Muscle of back (tissue), 13 donors: ENCODE data around the gene SMIM38. TPM values are rescaled to one million over a fixed set of nuclear protein-coding genes. Genes with fewer than 3 reads are reported as not detected.

Experiments used
- DNase-seq, 3 donors: peaks; one replicate each; pipeline versions ENCODE4 v3.0.0 to v3.0.0-alpha.2; 2013
- long read RNA-seq, 9 donors: transcript quantifications; one replicate each; lab custom pipeline, GENCODE V29; 2026
- polyA plus RNA-seq, 10 donors: library from polyadenylated mRNA; unstranded; fragments of 120-200 nt; gene quantifications; one replicate each; pipeline ENCODE4 v1.2.1, GENCODE V29; 2013; ENCODE audit not compliant: insufficient read length in 10 of 10

SMIM38 gene
- 1 to 10 TPM in 1 of 10 donors, under 1 TPM in 9; 0.13 to 1.3 (median 0.29) TPM for polyA plus RNA-seq
- long read RNA-seq, donor 1: 0 reads
- long read RNA-seq, donor 2: 0 reads
- long read RNA-seq, donor 3: 0 reads
- long read RNA-seq, donor 4: 0 reads
- long read RNA-seq, donor 5: 0 reads
- long read RNA-seq, donor 6: 0 reads
- long read RNA-seq, donor 7: 0 reads
- long read RNA-seq, donor 8: 0 reads
- long read RNA-seq, donor 9: 0 reads

DNA sequence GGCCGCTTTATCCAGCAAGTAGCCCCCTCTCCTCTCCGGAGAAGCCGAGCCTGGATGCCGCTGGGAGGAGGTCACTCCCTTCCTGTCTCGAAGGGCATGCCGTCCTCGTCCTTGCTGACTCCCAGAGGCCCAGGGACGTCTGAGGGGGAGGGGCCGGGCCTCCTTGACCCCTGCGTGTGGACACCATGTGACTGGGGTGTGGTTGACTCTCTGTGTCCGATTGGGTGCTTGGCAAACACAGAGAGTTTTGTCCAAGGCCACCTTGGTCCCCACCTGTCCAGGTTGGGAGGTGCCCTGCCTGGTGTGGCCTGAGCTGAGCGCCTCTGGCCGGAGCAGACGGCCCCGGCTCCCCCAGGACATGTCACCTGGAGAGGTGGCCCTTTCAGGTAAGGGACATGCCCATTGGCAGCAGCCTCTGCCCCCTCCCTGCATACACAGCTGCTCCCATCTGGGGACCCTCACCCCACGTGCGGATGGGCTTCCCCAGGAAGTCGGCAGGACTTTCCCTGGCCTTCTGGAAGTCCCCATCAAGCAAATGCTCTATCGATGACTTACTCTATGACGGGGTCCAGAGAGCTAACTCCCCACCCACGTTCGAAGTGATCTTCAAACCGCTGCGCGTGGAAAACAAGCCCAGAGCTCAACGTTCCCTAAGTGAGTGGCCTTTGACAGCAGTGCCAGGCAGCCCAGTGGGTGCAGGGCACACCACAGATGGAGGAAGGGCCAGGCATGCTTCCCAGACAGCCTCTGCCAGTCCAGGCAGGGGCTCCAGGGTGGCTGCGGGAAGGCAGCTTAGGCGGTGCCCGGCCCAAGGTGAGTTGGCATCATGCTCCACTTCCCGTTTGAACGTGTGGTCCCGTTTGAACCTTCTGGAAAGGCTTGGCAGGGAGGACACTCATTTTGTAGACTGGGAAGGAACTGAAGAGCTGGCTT, at the start of gene SMIM38:
Gene SMIM38, plus strand, starts transcription at position 634 of the 933 bp plus-strand sequence. CDS start 1,912 bp downstream, outside the sequence.
- no peak for DNase-seq

DNA sequence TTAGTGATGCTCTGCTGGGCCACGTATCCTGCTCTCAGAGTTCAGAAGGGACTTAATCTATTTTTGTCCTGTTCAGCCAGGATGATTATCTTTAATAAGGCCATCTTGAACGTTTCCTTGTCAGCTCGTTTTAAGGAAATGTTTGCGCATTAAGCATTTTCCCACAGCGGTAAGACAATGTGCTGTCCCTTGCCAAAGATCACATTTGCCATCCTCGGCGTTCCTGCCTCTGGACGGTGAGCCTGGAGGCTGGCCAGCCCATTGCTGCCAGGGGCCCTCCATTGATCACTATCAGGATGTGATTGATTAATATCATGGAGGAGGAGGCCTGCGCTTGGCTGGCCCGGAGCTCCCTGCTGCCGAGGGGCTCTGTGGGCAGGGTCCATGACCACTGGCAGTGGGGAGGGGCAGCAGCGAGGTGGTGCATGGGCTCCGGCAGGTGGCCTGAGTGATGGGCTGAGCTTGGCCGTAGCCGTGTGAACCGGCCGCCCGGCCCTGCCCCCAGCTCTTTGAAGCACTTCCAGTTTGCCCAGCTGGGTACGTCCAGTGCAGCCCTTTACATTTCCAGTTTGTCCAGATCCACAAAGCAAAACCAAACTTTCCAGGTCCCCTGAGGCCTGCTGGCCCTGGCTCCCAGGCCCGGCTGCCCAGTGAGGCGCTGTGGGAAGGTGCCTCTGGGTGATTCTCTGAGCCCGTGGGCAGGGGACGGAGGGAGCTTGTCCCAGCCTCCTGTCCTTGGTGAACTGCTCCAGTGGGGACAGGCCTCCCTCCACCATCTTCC, 49.5 kb upstream of the SMIM38 start:
- DNase-seq: no peak

DNA sequence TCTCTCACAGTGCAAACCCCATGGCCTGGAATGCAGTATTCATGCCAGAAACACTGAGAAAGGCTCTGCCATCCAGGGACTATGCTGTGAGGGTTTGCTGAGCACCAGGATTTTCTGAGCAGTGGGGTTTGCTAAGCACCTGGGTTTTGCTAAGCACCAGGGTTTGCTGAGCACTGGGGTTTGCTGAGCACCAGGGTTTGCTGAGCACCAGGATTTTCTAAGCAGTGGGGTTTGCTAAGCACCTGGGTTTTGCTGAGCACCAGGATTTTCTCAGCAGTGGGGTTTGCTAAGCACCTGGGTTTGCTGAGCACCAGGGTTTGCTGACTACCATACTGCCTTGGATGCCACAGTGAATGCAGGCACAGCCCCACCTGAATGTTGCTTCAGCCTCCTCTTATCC, 48.3 kb upstream of the SMIM38 start:
- no peak for DNase-seq

DNA sequence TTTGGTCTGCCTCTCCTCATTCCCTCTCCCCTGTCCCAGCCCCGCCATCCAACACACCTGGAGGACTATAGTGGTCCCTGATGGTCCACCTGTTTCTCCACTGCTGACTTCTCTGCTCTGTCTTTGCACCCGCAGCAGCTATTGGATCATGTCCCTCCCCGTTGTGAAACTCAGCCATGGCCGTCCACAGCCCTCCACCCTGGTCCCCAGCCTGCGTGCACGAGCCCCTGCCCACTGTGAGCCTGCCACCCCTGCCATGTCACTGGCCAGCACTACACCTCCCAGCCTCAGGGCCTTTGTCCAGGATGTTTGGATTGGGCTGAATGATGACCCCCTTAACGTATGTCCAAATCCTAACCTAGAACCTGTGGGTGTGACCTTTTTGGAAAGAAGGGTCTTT, 47.7 kb upstream of the SMIM38 start:
- DNase-seq: no peak

DNA sequence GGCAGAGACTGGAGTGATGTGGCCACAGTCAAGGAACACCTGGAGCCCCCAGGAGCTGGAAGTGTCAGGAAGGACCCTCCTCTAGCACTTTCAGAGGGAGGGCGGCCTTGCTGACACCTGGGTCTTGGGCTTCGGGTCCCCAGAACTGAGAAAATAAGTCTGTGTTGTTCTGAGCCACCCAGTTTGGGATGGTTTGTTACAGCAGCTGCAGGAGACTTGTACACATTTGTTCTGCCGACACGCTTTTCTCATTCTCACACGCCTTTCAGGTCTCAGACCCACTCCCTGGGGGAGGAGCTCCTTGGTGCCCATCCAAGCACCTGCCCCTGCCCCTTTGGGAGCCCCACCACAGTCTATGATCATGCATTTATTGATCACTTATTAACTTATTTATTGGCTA, 47.2 kb upstream of the SMIM38 start:
- DNase-seq: no peak

DNA sequence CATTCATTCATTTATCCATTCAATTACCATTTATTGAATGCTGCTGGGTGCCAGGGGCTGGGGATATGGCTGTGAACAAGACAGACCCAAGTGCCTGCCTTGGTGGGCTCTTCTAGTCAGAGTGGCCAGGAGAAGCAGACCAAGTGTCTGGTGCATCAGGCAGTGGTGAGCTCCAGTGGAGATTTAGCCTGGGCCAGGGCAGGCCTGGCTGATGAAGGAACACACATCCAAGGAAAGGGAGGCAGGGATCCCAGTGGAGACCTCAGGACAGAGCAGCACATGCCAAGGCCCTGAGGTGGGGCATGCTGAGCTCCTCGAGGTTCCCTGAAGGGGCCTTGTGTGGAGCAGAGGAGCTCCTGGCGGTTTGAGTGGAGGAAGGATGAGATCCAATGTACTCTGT, 46.6 kb upstream of the SMIM38 start:
- DNase-seq: no peak

DNA sequence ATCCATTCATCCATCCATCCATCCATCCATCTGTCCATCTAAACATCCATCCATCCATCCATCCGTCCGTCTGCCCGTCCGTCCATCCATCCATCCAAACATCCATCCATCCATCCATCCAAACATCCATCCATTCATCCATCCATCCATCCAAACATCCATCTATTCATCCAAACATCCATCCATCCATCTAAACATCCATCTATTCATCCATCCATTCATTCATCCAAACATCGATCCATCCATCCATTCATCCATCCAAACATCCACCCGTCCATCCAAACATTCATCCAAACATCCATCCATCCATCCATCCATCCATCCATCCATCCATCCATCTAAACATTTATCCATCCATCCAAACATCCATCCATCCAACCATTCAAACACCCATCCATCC, 45.3 kb upstream of the SMIM38 start:
- DNase-seq: no peak

DNA sequence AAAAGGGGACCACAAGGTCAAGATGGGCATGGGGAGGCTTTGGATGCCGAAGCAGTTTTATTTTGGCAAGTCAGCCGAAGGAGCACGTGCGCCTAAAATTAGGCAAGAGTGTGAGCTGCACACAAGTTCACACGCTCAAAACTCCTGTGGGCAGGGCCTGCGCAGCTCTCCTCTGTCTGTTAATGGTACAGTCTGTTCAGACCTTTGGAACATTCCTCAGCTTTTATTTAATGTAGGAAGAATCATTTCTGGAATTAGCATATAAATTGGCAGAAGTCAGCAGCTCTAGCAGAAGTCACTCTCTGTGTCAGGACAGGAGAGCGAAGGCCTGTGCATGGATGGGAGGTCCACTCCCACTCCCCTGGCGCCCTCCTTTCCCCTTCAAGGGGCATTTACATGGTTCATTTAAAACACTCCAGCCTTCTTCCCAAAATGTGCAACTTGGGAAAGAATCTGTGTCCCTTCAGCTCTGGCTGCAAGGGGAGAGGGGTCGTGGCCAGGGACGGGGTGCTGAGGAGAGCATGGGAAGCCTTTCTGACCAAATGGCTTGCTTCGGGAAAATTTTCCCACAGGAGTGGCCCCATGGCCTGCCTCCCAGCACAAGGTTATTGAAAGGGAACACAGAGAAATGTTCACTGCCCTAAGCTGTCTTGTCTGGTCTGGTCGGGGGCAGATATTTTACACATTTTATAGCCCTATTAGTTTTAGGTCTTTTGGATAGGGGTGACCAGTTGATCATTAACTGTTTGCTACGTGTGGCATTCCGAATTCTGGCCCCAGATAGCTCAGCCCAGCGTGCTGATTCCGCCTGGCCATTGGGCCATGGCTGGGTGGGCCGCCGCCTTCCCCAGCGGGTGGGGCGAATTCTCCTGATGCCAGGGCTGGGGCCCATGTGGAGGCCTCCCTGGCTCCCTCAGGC, 43.9 kb upstream of the SMIM38 start:
- no peak for DNase-seq

DNA sequence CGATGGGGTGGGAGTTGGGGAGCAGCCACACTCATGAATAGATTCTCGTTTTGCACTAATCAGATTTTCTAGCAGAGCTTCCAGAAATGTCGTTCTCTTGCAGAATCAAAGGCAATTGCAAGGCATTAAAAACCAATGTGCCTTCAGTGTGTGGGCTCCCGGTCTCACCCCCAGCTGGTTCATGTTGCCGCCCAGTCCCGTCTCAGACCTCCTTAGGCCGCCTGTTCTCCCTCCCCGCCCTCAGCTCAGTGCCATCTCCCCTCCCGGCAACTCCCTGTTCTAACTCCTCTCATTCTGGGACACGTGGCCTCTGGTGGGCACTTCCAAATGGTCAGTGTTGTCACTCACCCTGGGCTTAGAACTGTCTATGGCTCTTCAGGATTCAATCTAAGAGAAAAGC, 42.5 kb upstream of the SMIM38 start:
- DNase-seq: no peak

DNA sequence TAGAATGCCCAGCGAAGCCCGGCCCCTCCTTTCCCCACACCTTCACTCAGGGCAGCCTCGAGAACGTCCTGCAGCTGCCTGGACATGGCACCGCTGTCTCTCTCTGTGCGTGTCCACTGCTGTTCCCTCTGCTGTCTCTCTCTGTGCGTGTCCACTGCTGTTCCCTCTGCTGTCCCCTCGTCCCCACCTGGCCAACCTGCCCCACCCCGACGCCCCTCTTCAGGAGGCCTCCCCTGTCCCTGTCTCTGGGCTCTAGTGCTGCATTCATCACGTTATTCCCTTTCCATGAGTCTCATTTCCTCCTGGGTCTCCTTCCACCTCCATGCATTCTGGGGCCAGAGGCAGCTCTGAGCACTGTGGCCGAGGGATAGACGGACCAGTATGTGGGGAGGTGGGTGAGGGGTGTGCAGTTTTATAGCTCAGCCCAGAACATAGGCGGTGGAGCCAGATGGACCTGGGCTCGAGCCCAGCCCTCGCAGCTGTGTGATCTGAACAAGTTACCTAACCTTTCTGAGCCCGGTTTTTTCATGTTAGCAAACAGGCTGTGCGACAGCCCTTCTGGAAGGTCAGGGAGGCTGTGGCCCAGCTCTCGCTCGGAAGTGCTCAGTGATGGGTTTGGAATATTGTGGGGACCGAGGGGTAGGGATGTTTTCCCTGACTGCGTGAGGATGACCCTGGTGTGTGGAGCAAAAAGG, 41.9 kb upstream of the SMIM38 start:
- no peak for DNase-seq

DNA sequence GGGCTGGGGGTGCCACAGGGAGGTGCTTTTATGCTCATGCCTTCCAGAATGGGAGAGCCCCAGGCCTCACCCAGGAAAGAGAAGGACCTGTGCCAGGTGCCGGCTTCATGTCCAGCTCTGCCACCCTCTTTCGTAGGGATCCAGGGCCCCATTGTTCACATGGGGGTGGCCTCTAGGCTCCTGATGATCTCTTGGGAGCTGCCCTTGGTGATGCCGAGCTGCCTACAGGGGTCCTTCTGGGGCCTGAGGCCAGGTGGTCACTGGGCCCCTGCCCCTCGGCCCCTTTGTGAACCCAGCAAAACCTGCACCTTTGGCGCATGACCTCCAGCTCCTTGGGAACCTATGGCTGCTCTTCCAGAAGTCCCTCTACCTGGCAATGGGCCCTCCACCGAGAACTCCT, 41.4 kb upstream of the SMIM38 start:
- DNase-seq: no peak

DNA sequence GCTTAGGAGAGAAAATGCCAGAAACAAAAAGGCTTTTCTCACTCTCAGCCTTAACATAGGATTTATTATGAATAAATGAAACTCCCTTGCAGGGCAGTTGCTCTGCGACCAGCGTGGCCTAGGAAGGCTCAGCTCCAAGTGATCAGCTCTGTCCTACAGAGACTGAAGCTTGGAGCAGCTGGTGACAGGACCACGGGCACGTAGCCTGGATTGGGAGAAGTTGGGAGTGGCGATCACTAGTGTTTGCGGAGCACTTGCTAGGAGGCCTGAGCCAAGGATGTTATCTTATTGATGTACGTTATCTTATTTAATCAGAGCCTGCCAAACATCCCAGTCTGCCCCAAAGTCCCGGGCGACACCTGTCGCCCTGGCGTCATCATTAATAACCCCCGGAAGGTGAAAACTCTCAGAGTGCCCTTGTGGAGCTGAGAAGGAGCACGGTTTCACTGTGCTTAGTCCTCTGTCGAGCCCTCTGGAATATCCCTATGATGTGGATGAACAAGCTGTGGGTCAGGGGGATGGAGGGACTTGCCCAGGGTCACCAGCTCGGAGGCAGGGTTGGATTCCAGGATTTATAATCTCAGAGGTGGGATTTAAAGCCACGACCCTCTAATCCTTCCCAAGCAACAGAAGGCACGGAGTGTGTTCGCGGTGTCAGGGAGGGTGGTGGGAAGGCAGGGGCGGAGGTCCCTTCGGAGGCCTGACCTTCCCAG, 40.8 kb upstream of the SMIM38 start:
- no peak for DNase-seq

DNA sequence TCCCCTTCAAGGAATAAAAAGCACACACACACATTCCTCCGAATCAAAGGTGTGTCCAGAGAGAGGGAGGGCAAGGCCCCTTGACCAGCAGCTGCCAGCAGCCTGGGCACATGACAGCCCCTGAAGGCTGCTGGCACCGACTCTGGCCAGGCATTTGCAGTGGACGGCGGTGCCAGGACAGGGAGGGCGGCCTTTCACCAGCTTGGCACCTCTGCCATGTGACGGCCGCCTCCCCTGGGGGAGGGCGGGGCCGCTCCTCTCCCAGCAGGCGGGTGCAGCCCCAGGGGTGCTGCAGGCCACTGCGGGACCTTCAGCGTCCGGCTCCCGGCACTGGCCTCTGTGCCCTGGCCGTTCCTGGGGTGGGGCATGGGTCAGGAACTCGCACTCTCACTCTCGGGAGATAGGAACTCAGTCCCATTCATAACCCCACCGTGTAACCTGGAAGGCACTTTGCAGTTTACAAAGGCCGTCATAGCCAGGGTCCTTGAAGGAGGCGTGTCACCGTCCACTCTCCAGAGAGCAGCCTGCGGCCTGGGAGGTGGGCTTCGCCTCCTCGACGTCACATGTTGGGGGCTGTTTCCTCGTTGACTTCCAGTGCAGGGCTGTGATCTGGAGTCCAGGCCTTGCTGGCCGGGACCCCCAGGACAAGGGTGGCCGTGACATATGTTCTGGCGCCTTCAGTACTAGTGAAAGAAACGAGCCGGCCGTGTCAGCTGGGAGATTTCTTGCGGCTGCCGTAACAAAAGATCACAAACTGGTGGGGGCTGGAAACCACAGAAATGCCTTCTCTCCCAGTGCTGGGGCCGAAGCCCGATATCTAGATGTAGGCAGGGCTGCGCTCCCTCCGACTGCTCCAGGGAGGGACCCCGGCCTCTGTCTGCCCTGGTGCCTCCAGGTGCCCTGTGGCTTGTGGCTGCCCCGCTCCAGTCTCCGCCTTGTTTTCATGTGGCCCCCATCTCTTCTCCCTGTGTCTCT, 39.9 kb upstream of the SMIM38 start:
- no peak for DNase-seq

DNA sequence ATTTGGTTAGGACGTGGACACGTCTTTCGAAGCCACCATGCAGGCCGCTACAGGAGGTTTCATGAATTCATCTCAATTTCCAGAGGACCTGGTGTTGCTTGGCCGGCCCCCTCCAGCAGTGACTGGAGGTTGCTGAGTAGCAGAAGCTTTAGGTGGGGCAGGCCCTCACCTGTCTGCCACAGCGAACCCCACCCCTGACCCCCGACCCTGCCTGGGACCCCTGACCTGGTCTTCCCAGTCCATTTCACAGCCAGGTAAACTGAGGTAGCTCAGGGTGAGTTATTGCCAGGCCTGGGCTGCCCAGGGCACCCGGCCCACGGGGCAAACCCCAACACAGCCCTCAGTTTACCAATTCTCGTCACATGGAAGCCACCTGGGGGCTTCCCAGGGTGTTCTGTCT, 39.1 kb upstream of the SMIM38 start:
- no peak for DNase-seq

DNA sequence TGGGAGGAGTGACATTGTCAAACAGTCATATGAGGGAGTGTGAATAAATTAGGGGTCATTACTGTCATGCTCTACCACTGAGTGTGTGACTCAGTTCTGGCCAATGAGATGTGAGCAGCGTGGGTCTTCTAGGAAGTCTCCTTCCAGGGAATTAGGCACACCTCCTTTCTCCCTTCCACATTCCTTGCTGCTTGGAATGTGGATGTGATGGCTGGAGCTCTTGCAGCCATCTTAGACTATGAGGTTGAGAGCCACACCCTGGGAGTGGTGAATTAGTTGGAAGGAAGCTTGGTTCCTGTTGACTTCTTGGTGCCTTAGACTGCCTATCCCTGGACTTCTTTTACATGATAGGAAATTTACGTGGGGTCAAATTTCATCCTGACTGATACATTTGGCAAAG, 36.5 kb upstream of the SMIM38 start:
- DNase-seq: no peak

DNA sequence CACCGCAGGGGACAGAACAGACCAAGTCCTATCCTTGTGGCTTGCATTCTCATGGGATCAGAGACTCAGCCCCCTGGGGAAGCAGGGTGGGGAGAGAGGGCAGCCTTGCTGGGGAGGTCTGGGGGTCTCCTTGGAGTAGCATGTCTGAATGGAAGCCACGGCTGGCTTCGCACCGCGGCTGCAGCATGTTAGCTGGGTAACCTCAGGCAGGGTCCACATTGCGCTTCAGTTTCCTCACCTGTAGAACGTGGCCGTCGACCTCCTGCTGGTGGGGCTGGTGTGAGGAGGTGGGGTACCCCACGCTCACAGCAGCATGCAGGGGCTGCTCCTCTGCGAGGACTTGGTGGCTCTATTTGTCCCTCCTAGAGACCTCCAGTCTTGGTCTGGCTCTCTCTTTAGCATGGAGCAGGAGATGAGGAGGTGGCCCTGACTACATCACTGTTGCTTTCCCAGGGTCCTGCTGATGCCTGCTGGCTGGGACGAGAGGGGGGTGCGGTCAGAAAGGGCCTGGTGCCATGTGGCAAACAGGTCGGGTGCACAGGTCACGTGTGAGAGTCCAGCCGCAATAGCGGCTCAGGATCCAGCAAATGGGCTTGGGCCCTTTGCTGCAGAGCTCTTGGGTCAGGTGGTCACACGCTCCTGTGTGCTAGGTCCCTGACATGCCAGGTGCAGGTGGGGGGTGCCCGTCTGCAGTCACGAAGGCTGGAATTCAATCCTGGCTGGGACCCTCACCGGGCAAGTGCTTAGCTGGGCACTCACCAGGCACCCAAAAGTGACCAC, 35.4 kb upstream of the SMIM38 start:
- DNase-seq: no peak

DNA sequence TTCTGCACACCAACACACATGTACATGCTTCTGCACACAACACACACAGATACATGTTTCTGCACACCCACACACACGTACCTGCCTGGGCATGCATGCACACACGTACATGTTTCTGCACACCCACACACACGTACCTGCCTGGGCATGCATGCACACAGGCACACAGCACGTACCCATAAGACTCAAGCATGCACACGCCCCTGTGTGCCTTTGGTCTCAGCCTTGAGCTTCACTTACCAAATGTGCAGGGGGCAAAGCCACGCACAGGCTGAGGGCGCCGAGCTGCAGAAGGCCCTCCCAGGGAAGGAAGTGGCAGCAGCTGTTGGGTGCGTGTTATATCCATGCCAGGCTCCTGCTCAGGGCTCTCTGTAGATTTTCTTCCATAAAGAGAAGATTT, 34.7 kb upstream of the SMIM38 start:
- DNase-seq: no peak
